Transverse colon (tissue), 4 donors: ENCODE data around the gene RANGRF. TPM values are rescaled to one million over a fixed set of nuclear protein-coding genes. Genes with fewer than 3 reads are reported as not detected.

Source experiments
- DNase-seq: peaks from one replicate; pipeline ENCODE4 v3.0.0-alpha.2; 2019
- H3K27ac ChIP-seq, 4 donors: fragments of 200-600 bp; sonication (generic); 2 replicates each; pipeline ENCODE4 v1.5.1; 2016 to 2018; ENCODE audit warnings: inconsistent platforms in 4 of 4
- H3K27me3 ChIP-seq: fragments of 200-600 bp; sonication (generic); 2 replicates; pipeline ENCODE4 v1.5.1; 2017; ENCODE audit warnings: inconsistent platforms
- H3K36me3 ChIP-seq, 4 donors: fragments of 200-600 bp; sonication (generic); 2 replicates each; pipeline ENCODE4 v1.5.1; 2017 to 2019; ENCODE audit warnings: inconsistent platforms in 4 of 4
- H3K4me1 ChIP-seq, 4 donors: fragments of 200-600 bp; sonication (generic); 2 replicates each; pipeline ENCODE4 v1.5.1; 2017 to 2020; ENCODE audit warnings: inconsistent platforms in 4 of 4
- H3K4me3 ChIP-seq, 4 donors: fragments of 200-600 bp; sonication (generic); 1 replicate in 1 of 4; 2 replicates in 3 of 4; pipeline versions ENCODE4 v1.5.1 to v1.6.1; 2017 to 2019; ENCODE audit warnings: inconsistent platforms in 4 of 4
- H3K9me3 ChIP-seq, 2 donors: fragments of 200-600 bp; sonication (generic); 2 replicates each; pipeline ENCODE4 v1.5.1; 2017 to 2019; ENCODE audit warnings: inconsistent platforms in 2 of 2
- CTCF ChIP-seq, 5 experiments: fragments of 200-600 bp in 3 of 5; fragments of 450-650 bp in 2 of 5; sonication (generic) in 3 of 5; IDR thresholded peaks; 1 replicate in 2 of 5; 2 replicates in 3 of 5; pipeline ENCODE4 v1.5.1; 2016 to 2017; ENCODE audit warnings: antibody characterized with exemption in 5 of 5, inconsistent platforms in 3 of 5, mild to moderate bottlenecking in 2 of 5, moderate library complexity in 1 of 5
- EP300 ChIP-seq: sonication (generic); formaldehyde crosslinking; IDR thresholded peaks from one replicate; pipeline ENCODE4 v1.6.1; 2017; ENCODE audit warnings: antibody characterized with exemption, low read depth
- POLR2A ChIP-seq: fragments of 450-650 bp; IDR thresholded peaks from one replicate; pipeline ENCODE4 v1.6.1; 2016; ENCODE audit warnings: antibody characterized with exemption, mild to moderate bottlenecking, moderate library complexity
- POLR2AphosphoS5 ChIP-seq, 3 donors: sonication (generic); formaldehyde crosslinking; IDR thresholded peaks; one replicate each; pipeline ENCODE4 v1.6.1; 2016; ENCODE audit warnings: antibody characterized with exemption in 3 of 3
- WGBS, 2 donors: methylation state at CpG; one replicate each; pipeline ENCODE4 v1.1.5; 2018; ENCODE audit warnings: low coverage in 1 of 2; 5-methylcytosine and 5-hydroxymethylcytosine counted together
- in situ Hi-C, 4 donors: fragments of 200-750 bp; cut with MboI; loops; one replicate each; pipeline versions ENCODE4 v1.15.0 to v1.15.1; 2017; ENCODE audit warnings: low sequenced_read_pairs in 3 of 4, low pct_ligation_motif_present in 1 of 4, low pct_unique_long_range_greater_than_20kb in 1 of 4
- intact Hi-C: fragments of 100-400 bp; cut with DNase I; formaldehyde crosslinking; loops from one replicate; pipeline ENCODE4 v1.15.1; 2023; ENCODE audit warnings: low total_unique reads
- total RNA-seq, 4 donors: library from RNA; depleted of rRNA; stranded (reverse); fragments of >200 nt; gene quantifications; one replicate each; pipeline ENCODE4 v1.1.0, GENCODE V29; 2016

RANGRF gene
- total RNA-seq, 4 donors from 2014 or later = 8.4 to 47.1 (median 14.6) TPM

GRCh38 chr17:8275421-8276290, 12.8 kb upstream of the RANGRF start:
- peaks cover 0 to 10% (median 5%) of the 10 kb centered on the region in 4 donors for H3K4me1 ChIP-seq
- WGBS, 2 donors = 20 to 80% methylated on average over 1 to 8 of the region's 9 CpGs
- in situ Hi-C loops = no loop called here

GRCh38 chr17:8277317-8277716, 11.2 kb upstream of the RANGRF start:
- 86 to 91% methylated on average over 4 to 7 of the region's 7 CpGs for WGBS, 2 donors
- Histone ChIP-seq H3K36me3 (no peaks in the 10 kb centered on the region), H3K9me3 (no peaks in the 10 kb centered on the region), H3K4me1 (peaks cover 0 to 10% (median 5%) of the 10 kb centered on the region in 4 donors), H3K27me3 (no peaks in the 10 kb centered on the region), H3K4me3 (no peak overlapping the region), H3K27ac (no peak overlapping the region)
- DNase-seq = no peak
- in situ Hi-C loops (no loop called here), intact Hi-C loops (no loop called here)
- TF ChIP-seq CTCF (IDR thresholded peaks at IDR 0.05) (no peak), POLR2AphosphoS5 (IDR thresholded peaks at IDR 0.05) (no peak), EP300 (no peak)

More at GRCh38 chr17:8275421-8276290, 12.8 kb upstream of the RANGRF start:
- intact Hi-C loops = no loop called here
- no peak overlapping the region for H3K27ac ChIP-seq
- TF ChIP-seq POLR2A (no peak), POLR2AphosphoS5 (IDR thresholded peaks at IDR 0.05) (no peak), CTCF (IDR thresholded peaks at IDR 0.05) (no peak), EP300 (no peak)
- no peak for DNase-seq
- H3K9me3 ChIP-seq = no peaks in the 10 kb centered on the region
- no peaks in the 10 kb centered on the region for H3K36me3 ChIP-seq
- no peak overlapping the region for H3K4me3 ChIP-seq
- no peaks in the 10 kb centered on the region for H3K27me3 ChIP-seq

DNA sequence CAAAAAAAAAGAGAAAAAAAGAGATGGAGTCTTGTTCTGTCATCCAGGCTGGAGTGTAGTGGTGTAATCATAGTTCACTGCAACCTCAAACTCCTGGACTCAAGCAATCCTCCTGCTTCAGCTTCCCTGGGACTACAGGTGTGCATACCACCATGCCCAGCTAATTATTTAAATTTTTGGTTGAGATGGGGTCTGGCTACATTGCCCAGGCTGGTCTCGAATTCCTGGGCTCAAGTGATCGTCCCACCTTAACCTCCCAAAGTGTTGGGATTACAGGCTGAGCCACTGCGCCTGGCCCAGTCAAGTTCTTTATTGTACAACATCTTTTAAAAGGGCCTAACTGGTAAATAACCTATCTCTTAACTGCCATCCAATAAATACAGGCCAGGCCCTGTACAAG, 6.1 kb upstream of the RANGRF start:
- TF ChIP-seq EP300 = no peak
- TF ChIP-seq CTCF (IDR thresholded peaks at IDR 0.05) = no peak
- Histone ChIP-seq H3K9me3 (no peaks in the 10 kb centered on the region), H3K36me3 (no peaks in the 10 kb centered on the region), H3K27ac (no peak overlapping the region), H3K4me1 (peaks cover 0 to under 1% (median 0%) of the 10 kb centered on the region in 4 donors), H3K4me3 (no peak overlapping the region), H3K27me3 (no peaks in the 10 kb centered on the region)
- DNase-seq = no peak
- WGBS, 2 donors = 62 to 92% methylated on average over 2 to 3 of the region's 3 CpGs
- in situ Hi-C loops = no loop called here
- intact Hi-C loops = no loop called here

GRCh38 chr17:8283356-8283755, 5.1 kb upstream of the RANGRF start:
- Histone ChIP-seq H3K36me3 (no peaks in the 10 kb centered on the region), H3K27ac (no peak overlapping the region), H3K27me3 (no peaks in the 10 kb centered on the region), H3K9me3 (no peaks in the 10 kb centered on the region), H3K4me3 (no peak overlapping the region), H3K4me1 (peaks cover 4 to 8% (median 6%) of the 10 kb centered on the region in 4 donors)
- TF ChIP-seq CTCF (IDR thresholded peaks at IDR 0.05) = no peak
- TF ChIP-seq POLR2A = no peak
- no peak for TF ChIP-seq POLR2AphosphoS5 (IDR thresholded peaks at IDR 0.05)
- TF ChIP-seq EP300 = no peak
- 55 to 67% methylated on average over 4 of the region's 4 CpGs for WGBS, 2 donors
- in situ Hi-C loops = no loop called here
- intact Hi-C loops = no loop called here
- no peak for DNase-seq
